ENCODE data around the gene IMMP2L. TPM values are rescaled to one million over a fixed set of nuclear protein-coding genes. Genes with fewer than 3 reads are reported as not detected.
A peak's percentile ranks its signal among the peaks of the same experiment; 100 is the strongest.

IMMP2L gene
- total RNA-seq, 1 donor from 2014 or later = 32.0 TPM

DNA sequence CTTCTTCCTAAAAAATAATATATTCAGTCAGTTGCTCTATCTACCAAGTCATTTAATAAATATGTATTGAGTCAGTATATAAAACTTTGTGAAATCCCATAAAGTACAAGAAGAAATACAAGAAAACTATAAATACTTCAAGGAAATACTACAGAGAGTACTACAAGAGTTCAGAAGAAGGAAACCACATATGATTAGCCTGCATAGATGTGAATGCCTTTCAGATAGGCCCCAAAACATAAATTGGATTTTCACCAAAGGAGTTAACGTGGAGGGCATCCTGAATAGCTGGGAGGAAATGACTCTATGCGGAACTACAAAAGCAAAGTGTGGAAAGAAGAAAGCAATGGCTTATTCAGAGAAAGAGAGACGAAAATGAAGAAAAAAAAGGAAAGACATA, 351.3 kb downstream of the IMMP2L start:
- DNase-seq = no peak

DNA sequence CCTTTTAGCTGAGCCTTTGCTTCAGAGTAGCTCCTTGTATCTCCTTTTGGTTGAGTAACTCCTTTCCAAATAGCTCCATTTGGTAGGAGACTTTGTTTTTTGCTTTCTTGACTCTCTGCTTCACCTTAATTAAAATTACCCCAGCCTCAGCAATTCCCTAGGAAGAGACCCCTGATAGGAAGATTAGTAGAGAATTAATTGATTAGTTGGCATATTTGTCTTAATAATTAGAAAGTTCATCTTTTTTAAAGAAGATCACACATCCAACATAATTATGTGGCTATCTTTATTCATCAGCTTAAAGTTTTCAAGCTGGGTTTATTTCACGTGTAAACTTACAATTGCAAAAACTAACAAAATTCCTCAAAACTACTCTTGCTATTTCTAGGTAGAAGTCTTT, 352.2 kb downstream of the IMMP2L start:
- DNase-seq = no peak

DNA sequence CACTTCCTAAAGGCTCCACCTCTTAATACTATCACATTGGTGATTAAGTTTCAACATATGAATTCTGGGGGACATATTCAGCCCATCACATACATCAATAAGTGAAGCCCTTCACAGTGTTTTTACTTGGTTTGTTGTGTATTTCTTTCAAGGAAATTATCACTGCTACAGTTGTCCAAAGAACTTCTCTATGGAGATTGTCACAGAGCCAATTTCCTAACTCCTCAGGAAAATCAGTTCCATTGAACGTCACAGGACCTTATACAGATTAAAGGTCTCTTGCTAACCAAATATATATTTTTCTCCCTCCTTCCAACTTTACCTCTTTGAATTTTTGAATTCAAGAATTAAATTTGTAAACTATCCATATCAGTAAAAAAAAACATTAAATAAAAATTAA, 357.0 kb downstream of the IMMP2L start:
- DNase-seq = peak; percentile 5

DNA sequence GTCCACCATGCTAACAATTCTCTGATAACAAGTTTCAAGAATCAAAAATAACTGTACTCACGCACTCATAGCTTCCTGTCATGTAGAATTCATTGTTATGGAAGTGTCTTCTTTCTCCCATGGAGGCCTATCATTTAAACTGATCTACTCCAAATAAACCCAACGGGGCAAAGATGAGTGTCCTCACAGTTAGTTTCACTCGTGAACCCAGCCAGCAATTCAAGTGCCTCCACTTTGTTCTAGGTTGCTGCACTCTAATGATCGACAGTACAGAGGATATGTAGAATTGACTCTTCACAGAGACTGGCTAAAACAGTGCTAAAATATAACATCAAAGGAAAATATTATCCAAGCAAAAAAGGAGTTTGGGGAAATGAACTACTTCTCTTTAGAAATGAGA, 360.0 kb downstream of the IMMP2L start:
- no peak for DNase-seq

DNA sequence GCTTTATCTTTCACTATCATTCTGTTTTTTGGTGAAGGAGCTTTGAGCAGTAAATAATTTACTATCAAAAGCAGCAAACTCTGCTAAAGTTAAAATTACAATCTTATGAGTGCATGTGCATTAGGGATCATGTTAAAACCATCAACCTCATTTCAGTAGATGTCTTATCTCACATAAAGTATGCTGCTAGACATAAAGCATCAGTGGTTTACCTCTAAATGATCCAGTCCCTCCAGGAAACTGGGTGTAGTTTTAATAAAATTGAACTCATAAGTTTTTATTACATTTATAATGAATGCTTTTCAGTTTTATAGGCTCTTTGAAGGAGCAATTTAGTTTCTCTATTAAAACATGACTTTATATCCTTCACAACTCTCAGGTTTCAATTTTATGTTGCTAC, 362.6 kb downstream of the IMMP2L start:
- no peak for DNase-seq

DNA sequence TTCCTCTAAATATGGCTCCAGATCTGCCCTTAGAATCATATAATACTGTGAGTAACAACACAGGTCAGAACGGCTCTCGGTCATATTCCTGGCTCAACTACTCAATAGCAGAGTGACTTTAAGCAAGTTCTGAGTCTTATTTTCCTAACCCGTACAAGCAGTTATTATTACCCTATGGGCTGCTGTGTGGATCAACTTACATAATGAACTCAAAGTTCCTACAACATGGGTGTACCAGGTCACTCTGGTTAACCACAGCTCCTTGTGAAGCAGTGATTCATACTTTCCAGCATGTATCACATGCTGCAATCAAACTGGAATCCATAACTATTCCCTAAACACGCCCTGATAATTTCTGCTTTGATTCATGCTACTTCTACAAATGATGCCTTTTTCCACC, 364.0 kb downstream of the IMMP2L start:
- DNase-seq = no peak

DNA sequence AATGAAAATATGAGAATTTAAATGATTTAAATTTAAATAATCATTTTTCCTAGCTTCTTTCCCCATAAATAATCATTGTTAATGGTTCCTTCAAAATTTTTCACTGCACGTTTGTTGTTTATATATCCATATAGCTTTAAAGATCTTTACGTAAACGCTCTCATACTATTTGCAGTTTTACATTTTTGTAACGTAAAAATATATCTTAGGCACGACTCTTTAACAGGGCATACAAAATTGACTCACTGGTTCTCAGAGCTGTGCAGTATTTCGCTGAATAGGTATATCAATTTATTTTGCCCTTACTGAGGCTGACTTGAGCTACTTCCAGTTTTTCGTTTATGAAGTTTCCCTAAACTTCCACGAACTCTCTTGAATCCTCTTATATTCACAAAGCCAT, 365.6 kb downstream of the IMMP2L start:
- no peak for DNase-seq

DNA sequence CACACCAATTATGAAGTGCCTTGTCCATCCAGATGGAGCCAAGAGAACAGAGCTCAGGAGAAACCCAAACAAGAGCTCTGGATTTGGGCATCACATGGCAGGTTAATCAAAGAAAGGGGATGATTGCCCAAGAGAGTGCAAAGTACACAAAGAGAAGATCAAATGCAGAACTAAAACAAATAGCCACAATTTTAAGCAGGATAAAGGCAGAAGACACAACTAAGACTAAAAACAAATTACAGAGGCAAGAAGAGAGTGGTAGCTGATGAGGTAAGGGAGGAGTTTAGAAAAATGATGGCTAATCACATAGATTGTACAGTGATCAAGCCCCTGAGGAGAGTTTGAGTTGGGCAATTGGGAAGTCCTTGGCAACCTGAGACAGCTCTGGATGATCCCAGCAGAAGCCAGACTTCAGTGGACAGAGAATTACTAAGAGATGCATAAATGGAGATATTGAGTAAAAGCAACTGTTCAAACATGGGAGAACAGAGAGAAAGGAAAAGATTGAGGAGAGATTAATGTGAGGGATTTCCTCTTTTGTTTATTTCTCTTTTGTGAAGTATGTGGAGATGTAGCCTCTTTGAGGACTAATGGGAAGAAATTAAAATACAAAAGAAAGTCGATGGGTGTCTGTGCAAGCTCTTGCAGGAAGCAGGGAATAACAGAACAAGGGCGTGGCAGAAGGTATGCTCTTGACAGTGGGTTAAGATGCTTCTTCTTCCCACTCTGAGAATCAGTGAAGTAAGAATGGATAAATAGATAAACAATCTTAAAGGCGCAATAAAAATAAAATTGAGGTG, 369.5 kb downstream of the IMMP2L start:
- DNase-seq = no peak

DNA sequence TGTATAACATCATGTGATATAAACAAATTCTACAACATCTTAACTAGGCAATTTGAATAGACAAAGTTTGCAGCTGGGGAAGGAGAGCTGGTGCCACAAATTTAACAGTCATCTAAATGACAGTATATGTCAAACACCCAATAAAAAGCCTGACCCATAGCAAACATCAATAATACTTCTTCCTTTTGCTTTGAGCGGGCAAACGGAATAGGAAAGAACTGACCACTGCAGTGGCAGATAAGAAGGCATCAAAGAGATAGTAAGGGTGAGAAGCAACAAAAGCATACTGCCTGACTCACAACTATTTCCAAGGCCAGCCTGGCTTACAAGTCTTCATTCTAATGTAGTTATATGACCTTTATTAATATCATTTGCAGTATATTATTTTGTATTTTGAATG, 371.5 kb downstream of the IMMP2L start:
- DNase-seq = no peak

DNA sequence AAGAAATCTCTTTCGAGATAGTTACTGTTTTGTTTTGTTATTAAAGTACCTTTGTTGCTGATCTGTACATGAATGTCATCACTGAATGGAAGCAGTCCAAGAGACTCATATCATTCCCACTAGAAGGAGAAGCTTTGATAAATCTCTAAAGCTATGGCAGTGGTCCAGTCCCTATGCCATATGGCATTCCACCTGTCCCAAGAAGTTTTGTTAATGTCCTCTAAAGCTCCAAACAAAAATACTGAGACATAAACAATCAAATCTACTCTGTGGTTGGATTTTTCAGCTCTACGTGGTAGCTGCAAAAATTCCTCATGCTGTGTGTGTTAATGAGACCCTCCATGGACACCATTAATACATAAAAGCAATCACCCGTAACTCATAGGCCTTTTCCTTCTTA, 377.3 kb downstream of the IMMP2L start:
- peak; percentile 24 for DNase-seq

DNA sequence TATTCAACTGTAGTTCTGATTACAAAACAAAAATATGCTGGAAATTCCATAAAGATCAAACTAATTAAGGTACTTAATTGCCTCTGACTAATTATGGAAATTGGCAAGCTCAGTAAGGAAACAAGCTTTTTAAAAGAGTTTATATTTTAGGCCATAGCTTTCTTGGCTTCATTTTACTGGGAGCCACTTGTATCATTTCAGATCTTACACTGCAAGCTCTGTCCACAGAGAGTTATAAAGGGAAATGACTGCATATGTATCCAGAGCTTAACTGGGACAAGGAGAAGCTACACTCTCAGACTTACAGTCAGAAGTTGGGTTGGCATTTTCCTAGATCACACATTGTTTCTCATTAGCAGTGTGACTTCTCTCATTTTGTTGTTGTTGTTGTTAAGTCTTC, 379.0 kb downstream of the IMMP2L start:
- DNase-seq = peak; percentile 7

DNA sequence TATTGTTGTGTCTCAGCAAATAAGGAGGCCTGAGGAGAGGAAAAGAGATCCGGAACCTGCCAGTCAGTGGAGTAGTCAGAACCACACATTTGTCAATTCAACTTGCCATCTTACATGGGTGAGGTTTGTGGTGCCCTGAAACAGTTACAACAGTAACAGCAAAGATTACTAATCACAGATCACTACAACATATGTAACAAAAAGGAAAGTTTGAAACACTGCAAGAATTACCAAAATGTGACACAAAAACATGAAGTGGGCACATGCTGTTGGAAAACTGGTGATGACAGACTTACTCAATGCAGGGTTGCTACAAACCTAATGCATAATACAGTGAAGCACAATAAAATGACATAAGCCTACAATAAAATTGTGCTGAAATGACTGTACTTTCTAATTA, 382.0 kb downstream of the IMMP2L start:
- DNase-seq = no peak

DNA sequence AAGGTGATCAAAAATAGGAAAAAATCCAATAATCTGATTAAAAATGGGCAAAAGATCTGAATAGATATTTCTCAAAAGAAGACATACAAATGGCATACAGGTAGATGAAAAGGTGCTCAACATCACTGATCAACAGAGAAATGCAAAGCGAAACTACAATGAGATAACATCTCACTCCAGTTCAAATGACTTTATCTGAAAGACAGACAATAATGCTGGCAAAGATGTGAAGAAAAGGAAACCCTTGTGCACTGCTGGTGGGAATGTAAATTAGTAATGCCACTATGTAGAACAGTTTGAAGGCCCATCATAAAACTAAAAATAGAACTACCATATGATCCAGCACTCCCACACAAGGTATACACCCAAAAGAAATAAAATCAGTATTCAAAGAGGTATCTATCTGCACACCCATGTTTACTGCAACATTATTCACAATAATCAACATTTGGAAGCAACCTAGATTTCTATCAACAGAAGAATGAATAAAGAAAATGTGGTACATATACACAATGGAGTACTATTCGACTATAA, 386.3 kb downstream of the IMMP2L start:
- DNase-seq = no peak

DNA sequence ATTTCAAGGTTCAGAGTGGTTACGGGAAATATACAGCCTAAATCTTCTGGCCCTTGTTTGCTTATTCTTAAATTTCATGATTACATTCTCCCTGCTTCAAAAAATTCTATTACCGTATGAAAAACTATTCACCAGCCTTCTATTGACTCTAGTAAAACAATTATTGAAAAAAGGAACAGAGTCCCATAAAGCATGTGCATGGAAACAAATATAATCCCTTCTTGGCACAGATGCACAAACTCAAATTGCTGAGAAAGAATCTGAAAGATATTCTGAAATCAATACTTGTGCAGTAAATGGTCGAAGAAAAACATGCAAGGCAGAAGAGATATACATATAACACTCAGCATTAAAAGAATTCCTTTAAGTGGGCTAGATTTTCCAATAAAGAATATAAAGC, 387.8 kb downstream of the IMMP2L start:
- DNase-seq = peak; percentile 32

DNA sequence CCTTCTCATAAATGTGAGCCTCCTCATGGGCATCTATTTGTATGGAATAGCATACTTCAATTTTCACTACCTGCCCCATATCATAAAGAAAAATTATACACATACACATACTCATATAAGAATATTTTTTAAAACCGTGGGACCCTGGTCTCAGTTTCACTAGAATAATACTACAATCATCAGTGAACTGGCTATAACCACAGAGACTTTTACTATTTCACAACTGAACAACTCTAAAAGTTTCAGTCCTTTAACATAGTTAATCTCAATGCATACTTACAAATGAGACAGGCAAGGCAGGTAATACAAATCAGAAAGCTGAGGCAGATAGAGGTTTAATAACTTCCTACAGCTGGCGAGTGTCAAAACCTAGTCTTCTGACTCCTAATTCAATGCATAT, 388.3 kb downstream of the IMMP2L start:
- DNase-seq = no peak

DNA sequence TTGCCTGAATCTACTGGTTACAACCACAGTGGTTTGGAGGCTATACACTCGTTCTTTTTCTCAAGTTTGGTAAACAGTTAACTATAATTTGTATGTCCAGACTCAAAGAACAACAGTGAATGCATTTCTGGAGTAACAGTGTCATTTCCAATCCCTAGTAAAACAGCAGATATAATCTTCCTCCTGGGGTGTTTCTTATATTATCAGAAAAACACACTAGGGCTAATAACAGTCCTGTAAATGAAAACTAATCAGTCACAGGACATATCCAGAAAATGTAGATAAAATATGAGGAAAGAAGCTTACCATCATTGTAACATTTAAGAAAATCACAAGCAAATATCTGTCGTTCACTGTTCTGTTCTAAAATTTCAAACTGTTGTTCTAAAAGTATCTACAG, 388.8 kb downstream of the IMMP2L start:
- DNase-seq = no peak

DNA sequence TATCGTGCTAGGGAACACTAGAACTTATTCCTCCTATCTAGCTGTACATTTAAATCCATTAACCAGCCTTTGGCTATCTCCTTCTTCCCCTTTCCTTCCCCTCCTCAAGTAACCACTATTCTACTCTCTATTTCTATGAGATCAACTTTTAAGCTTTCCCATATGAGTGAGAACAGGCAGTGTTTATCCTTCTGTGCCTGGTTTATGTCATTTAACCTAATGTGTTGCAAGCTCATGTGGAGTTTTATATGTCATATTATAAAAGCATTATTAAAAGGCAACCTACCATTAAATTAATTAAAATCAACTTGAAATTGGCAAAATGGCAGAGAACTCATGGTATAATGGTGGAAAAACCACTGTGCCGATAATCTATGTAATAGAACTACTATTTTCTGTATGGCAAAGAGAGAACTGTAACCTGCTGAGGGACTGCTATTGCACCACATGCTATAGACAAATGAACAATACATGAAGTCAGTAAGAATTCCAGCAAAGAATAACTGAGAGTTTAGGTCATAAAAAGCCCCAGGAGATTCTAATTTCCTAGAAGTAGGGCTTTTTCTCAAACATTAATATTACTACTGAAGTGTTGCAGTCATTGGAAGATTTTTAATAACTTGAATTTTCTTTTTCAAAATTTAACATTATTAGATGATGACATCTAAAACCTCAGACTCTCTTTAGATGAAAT, 389.6 kb downstream of the IMMP2L start:
- peak; percentile 51 for DNase-seq

DNA sequence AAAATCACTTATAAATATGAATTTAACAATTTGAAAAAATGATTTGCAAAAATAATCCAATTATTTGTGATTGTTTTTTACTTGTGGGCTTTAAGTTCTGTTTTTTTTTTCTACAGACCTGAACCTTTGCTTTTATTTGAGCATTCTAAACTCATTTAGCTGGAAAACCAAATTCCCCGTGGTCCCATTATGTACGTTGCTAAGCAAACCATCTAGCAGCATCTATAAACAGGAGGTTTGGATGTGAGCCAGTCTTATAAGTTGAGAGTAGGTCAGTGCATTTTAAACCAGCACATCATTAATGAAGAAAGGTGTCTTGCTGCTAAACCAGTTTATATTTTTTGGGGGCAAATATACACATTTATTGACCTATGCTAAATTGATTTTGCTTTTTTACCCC, 394.1 kb downstream of the IMMP2L start:
- DNase-seq = peak; percentile 90

DNA sequence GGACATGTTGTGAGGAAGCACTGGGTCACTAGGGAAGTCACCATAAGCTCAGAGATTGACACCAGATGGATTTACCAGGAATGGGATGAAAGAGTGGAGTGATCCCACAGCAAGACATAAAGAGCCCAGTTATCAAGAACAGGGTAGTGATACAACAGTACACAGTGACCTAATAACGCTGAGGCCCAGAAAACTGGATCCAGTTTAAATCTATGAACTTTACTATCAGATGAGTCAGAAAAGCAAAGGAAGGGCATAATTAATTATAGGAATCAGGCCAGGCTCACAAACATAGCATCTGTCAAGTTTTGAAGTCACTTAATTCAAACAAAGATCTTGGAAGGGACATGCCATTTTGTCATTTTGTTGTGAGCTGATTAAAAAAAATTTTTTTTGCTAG, 397.9 kb downstream of the IMMP2L start:
- DNase-seq = no peak

DNA sequence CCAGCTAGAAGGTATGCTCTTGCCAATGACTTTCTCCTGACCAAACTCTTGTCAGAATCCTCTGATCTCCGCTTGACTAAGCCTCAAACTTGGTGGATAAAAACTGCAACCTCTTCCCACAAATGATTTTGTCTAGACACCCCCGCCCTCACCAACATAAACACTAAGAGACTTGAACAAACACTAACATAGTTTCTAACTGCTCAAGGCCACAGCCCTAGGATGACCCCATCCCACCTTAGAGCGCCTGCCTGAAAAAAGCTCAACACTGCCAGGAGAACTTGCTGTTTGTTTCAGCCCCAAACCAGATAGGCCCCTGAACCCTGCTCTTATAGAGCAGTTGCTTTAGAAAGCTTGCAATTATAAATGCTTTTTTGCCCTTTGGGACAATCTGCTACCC, 399.6 kb downstream of the IMMP2L start:
- DNase-seq = no peak

DNA sequence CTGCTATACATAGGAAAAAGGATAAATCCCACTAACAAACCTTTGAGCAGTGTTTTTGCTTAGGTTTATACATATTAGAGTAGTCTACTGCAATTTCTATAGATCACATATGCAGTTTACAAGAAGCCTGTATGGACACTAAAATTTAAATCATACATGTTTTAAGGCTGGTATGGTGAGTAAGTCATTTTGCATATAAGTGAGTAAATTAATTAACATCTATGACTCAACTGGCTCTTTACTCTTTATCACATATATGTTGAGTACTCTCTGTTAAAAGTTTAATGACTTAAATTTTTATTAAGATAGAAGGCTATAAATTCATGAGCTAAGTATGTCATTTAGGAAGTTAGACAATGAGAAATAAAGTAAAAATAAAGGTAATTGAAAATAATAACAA, 402.0 kb downstream of the IMMP2L start:
- no peak for DNase-seq

DNA sequence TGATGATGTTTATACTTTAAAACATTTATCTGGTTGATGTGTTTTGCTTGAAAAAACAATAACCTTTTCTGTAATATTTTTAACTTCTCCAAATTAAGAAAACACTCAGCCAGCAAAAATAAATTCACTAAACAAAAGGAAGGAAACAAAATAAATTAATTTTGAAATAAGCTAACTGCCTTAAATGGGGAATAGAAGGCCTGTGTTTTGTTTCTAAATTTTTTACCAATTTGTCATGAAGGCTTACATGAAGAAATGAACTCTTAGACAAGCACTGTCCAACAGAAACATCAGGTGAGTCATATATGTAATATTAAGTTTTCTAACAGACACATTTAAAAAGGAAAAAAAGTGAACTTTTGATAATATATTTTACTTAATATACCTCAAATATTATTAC, 402.9 kb downstream of the IMMP2L start:
- no peak for DNase-seq

DNA sequence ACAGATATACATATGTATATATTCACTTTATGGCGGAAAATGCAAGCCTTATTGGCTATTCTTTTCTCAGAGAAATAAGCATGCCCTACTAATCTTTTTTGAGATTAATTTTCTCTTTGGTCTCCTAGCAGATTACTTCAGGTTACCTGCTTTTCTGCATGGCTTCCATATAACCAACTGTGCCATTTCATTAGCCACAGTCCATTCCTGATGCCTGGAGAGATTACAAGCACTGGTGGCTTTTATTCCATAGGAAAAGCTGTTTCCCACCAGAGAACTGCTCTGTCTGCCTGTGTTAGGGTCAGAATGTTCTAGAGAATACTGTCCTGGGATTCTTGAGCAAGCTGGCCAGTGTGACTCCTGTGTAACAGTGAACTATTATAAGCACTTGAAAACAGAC, 411.6 kb downstream of the IMMP2L start:
- no peak for DNase-seq
